Measurements from ENCODE around the gene SRP9. TPM values are rescaled to one million over a fixed set of nuclear protein-coding genes. Genes with fewer than 3 reads are reported as not detected.

The SRP9 gene
- total RNA-seq, 1 donor from 2014 or later = 254 TPM

DNA sequence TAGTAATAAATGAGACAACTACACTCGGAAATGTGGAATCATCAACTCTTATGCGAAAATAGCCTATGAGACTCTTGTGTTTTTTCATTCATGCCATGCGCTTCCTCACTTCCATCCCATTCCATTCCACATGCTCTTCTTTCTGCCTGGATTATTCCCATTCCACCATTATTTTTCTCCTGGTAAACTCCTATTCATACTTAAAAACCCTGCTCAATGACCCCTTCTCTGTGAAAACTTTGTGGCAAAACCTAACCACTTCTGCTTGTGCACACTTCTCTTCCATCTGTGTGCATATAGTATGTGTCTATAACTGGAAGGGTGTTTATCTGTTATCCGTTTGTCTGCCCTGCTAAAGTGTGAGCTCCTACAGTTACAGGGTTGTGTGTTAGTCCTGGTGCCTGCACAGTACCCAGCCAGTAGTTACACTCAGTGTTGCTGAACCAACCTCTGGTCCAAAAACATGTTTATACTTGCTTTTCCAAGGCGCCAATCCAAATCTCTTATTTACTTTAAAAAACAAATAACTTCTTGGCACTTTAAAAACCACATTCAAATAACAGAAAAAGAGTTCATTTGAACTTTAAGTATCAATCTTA is 43.0 kb downstream of the SRP9 start:
- FAIRE-seq = no peak
- TF ChIP-seq, protein P1, sequence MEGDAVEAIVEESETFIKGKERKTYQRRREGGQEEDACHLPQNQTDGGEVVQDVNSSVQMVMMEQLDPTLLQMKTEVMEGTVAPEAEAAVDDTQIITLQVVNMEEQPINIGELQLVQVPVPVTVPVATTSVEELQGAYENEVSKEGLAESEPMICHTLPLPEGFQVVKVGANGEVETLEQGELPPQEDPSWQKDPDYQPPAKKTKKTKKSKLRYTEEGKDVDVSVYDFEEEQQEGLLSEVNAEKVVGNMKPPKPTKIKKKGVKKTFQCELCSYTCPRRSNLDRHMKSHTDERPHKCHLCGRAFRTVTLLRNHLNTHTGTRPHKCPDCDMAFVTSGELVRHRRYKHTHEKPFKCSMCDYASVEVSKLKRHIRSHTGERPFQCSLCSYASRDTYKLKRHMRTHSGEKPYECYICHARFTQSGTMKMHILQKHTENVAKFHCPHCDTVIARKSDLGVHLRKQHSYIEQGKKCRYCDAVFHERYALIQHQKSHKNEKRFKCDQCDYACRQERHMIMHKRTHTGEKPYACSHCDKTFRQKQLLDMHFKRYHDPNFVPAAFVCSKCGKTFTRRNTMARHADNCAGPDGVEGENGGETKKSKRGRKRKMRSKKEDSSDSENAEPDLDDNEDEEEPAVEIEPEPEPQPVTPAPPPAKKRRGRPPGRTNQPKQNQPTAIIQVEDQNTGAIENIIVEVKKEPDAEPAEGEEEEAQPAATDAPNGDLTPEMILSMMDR (IDR thresholded peaks at IDR 0.05; ENCODE audit: insufficient read depth, low read length, severe bottlenecking) = no peak
- Histone ChIP-seq H3K4me3 (ENCODE audit: low read depth, low read length) (no peak overlapping the region), H3K36me3 (ENCODE audit: control insufficient read depth, insufficient read depth, low read length) (peaks cover 2% of the 10 kb centered on the region), H3K27me3 (ENCODE audit: control insufficient read depth, insufficient read depth, low read length) (no peaks in the 10 kb centered on the region)
- peak; percentile 82 for DNase-seq (ENCODE audit: low read depth)

DNA sequence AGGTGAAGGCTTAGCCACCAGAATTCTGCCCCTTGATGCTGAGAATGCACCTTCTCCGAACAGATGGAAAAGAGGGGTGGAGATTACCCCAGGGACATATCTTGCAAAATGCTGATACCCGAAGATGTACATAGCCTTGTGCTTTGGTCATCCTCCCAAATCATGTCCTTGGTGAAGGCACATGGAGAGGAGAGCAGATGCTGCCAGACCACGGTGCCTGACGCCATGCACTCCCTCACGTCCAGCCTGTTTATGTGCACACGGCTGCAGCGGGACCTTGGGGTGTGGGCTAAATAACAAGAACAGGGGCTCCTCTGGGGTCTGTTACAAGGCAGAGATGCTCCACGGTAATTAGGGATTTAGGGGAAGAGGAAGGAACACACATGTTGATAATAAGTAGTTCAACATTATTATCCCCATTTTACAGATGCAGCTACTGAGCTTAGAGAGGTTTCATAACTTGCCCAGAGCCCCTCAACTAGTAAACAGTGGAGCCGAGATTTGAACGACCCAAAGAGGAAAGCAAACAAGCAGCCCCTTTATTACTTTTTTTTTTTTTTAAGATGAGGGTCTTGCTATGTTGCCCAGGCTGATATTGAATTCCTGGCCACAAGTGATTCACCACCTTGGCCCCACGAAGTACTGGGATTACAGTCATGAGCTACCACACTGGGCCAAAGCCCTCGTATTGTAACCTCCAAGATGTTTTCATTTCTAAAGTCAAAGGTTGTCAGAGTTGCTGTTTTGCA is 45.2 kb downstream of the SRP9 start:
- Histone ChIP-seq H3K36me3 (ENCODE audit: control insufficient read depth, insufficient read depth, low read length) (peaks cover 2% of the 10 kb centered on the region), H3K27me3 (ENCODE audit: control insufficient read depth, insufficient read depth, low read length) (no peaks in the 10 kb centered on the region), H3K4me3 (ENCODE audit: low read depth, low read length) (no peak overlapping the region)
- no peak for DNase-seq (ENCODE audit: low read depth)
- FAIRE-seq = no peak
- TF ChIP-seq, protein P1 (IDR thresholded peaks at IDR 0.05; ENCODE audit: insufficient read depth, low read length, severe bottlenecking) = no peak

DNA sequence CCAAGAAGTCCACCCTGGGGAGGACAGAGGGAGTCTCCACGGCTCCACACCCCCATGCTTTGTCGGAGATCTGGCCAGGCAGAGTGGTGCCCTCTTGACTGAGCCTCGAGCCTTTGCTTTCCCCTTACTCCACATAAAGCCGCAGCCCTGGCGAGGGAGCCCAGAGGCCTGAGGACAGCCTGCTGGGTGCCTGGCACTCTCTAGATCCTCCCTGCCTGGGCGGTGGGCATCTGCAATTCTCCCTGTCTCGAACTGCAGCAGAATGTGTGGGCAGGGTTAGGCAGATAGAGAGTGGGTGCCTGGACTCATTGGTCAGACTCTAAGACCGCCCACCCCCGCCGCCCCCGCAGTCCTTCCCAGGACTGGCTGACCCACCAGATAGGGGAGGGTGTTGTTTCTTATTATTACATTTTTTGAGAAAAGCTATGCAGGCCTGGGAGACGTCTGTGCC is 46.2 kb downstream of the SRP9 start:
- FAIRE-seq (no peak), DNase-seq (ENCODE audit: low read depth) (no peak)
- no peaks in the 10 kb centered on the region for H3K27me3 ChIP-seq (ENCODE audit: control insufficient read depth, insufficient read depth, low read length)
- TF ChIP-seq, protein P1 (IDR thresholded peaks at IDR 0.05; ENCODE audit: insufficient read depth, low read length, severe bottlenecking) = no peak
- H3K4me3 ChIP-seq (ENCODE audit: low read depth, low read length) = no peak overlapping the region
- H3K36me3 ChIP-seq (ENCODE audit: control insufficient read depth, insufficient read depth, low read length) = peaks cover 2% of the 10 kb centered on the region

DNA sequence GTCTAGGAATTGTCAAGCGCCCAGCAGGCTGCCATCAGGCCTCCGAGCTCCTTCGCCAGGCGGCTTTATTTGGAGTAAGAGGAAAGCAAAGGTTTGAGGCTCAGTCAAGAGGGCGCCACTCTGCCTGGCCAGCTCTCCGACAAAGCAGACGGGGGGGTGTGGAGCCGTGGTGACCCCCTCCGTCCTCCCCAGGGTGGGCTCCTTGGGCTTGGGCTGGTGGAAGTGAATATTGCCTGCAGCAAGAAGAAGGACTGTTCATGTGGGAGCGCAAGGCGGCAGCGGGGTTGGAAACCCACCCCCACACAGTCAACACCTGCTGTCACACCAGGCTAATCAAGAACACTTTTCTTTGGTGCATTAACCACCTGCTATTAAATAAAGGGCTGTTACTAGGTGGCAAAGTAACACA is 46.9 kb downstream of the SRP9 start:
- Histone ChIP-seq H3K27me3 (ENCODE audit: control insufficient read depth, insufficient read depth, low read length) (no peaks in the 10 kb centered on the region), H3K4me3 (ENCODE audit: low read depth, low read length) (no peak overlapping the region), H3K36me3 (ENCODE audit: control insufficient read depth, insufficient read depth, low read length) (peaks cover 4% of the 10 kb centered on the region)
- TF ChIP-seq, protein P1 (IDR thresholded peaks at IDR 0.05; ENCODE audit: insufficient read depth, low read length, severe bottlenecking) = no peak
- no peak for DNase-seq (ENCODE audit: low read depth)
- FAIRE-seq = no peak

DNA sequence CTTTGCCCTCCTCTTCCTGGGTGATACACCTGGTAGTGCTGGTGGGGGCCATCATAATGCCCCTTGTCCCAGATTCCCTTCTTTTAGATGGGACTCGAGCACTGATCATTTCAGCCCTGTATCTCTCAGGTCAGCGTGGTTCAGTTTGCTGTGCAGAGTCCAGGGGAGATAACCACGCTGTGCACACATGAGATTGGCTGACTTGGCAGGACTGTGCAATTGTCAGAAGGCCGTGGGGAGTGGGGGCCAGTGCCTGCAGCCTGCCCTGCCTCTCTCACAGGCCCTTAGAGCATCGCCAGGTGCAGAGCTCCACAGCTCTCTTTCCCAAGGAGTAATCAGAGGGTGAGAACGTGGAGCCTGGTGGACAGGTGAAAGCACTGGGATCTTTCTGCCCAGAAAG is 47.5 kb downstream of the SRP9 start:
- TF ChIP-seq, protein P1 (IDR thresholded peaks at IDR 0.05; ENCODE audit: insufficient read depth, low read length, severe bottlenecking) = no peak
- DNase-seq (ENCODE audit: low read depth) (no peak), FAIRE-seq (no peak)
- H3K27me3 ChIP-seq (ENCODE audit: control insufficient read depth, insufficient read depth, low read length) = no peaks in the 10 kb centered on the region
- peaks cover 4% of the 10 kb centered on the region for H3K36me3 ChIP-seq (ENCODE audit: control insufficient read depth, insufficient read depth, low read length)
- H3K4me3 ChIP-seq (ENCODE audit: low read depth, low read length) = no peak overlapping the region

Data from bronchial epithelial cell (primary cell).